Measurements from ENCODE around the gene NCAM1.

The NCAM1 gene

GRCh38 chr11:113260541-113260940 lies 299.3 kb downstream of the NCAM1 start:
- DNase-seq = no peak

- no peak for DNase-seq
Measured at GRCh38 chr11:113261709-113262475, 300.7 kb downstream of the NCAM1 start.

GRCh38 chr11:113262594-113262993 lies 301.4 kb downstream of the NCAM1 start:
- no peak for DNase-seq

- no peak for DNase-seq
Measured at GRCh38 chr11:113263458-113264259, 302.4 kb downstream of the NCAM1 start.

GRCh38 chr11:113265362-113265761 lies 304.1 kb downstream of the NCAM1 start:
- DNase-seq = no peak

- no peak for DNase-seq
Measured at GRCh38 chr11:113267493-113267892, 306.3 kb downstream of the NCAM1 start.

GRCh38 chr11:113269096-113269495 lies 307.9 kb downstream of the NCAM1 start:
- no peak for DNase-seq

- no peak for DNase-seq
Measured at GRCh38 chr11:113269636-113270035, 308.4 kb downstream of the NCAM1 start.

- DNase-seq = no peak
Measured at GRCh38 chr11:113270080-113270479, 308.9 kb downstream of the NCAM1 start.

GRCh38 chr11:113271551-113272245 lies 310.5 kb downstream of the NCAM1 start:
- no peak for DNase-seq

- no peak for DNase-seq
Measured at GRCh38 chr11:113272281-113272680, 311.1 kb downstream of the NCAM1 start.

GRCh38 chr11:113272927-113273615 lies 311.9 kb downstream of the NCAM1 start:
- no peak for DNase-seq

- DNase-seq = no peak
Measured at GRCh38 chr11:113273720-113274119, 312.5 kb downstream of the NCAM1 start.

- no peak for DNase-seq
Measured at GRCh38 chr11:113274713-113275582, 313.7 kb downstream of the NCAM1 start.

- no peak for DNase-seq
Measured at GRCh38 chr11:113275602-113276001, 314.4 kb downstream of the NCAM1 start.

GRCh38 chr11:113276466-113276865 lies 315.2 kb downstream of the NCAM1 start:
- DNase-seq = no peak

- DNase-seq = no peak
Measured at GRCh38 chr11:113277907-113278306, 316.7 kb downstream of the NCAM1 start.

GRCh38 chr11:113278481-113278880 lies 317.3 kb downstream of the NCAM1 start:
- DNase-seq = no peak

- no peak for DNase-seq
Measured at GRCh38 chr11:113278925-113279324, 317.7 kb downstream of the NCAM1 start.

- no peak for DNase-seq
Measured at GRCh38 chr11:113279591-113279990, 318.4 kb downstream of the NCAM1 start.

- no peak for DNase-seq
Measured at GRCh38 chr11:113281052-113281725, 320.0 kb downstream of the NCAM1 start.
